Activated CD8-positive, alpha-beta memory T cell treated with anti-CD3 and anti-CD28 coated beads, Interleukin-2, amount 50 U/mL, for 48 hours (primary cell): Measurements from ENCODE around the gene FOXK2.
"Not testable (repeated sequence)": the region's sequence is repeated elsewhere in the genome, so short reads cannot be mapped to it uniquely, and the experiment has no call there.

Experiments
- DNase-seq: peaks from one replicate; pipeline ENCODE4 v3.0.0-alpha.2; 2020

Gene FOXK2

DNA sequence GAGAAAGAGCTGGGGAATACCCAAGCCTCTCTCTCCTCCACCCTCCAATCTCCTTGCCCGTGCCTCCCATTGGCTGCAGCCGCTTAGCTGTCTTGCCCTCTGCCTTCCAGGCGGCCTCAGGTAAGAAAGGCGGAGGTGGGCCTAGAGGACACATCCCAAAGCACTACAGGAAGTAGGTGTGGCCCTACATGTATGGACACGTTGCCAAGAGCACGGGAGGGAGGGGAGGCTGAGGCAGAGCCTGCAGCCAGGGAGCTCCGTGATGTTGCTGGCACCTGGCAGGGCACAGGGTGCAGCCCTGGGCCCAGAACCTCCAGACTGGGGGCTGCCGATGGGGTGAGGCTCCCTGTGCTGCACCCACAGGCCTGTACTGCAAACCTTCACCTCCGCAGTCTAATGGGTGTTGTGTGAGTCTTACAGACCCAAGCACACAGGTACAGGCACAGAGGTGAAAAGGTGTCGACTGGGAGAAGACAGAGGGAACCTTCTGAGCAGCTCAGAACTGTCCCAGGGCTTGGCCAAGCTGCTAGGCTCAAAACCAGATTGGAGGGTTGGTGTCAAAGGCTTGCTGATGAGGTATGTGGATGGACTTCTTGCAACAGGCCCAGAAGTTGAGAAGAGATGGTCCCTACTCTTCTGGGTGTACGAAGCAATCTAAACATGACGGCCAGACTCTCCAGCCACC lies 23.5 kb upstream of the FOXK2 start:
- no peak for DNase-seq

DNA sequence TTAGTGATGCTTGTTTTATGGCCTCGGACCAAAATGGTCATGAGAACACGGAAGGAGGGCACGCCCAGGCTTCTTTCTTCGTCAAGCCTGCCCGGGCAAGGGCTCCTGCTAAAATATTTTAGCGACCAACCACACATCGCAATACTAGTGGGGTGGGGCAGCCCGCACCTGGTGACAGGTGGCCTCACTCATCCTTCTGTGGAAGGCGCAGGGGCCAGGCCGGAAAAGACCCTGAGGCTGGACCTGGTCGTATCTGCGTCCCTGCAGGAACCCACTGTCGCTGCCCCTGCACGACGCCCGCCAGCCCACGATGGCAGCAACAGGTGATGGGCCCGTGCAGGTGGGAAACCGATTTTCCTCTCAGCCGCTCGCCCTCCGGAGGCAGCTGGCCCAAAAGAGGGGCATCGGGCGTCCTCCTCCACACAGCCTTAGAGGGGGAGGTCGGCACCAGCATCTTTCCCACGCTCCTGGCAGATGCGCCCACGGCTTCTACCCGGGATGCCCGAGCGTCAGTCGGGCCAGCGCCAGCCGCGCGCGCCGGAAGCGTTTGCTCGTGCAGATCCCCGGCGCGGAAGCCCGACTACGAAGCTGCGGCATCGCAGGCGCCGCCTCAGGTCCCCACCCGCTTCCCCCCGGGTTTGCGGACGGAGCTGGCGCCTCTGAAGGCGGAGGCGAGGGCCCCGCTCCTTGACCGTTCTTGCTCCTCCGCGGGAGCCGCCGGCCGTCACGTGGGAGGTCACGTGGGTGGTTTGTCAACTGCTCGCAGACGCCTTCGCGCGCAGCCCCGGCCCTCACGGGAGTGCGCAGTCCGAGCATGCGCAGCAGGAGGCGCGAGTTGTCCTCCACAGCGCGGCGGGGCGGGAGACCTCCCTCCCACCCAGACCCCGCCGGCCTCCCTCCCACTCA lies 22.8 kb upstream of the FOXK2 start:
- DNase-seq = peak; percentile 96

DNA sequence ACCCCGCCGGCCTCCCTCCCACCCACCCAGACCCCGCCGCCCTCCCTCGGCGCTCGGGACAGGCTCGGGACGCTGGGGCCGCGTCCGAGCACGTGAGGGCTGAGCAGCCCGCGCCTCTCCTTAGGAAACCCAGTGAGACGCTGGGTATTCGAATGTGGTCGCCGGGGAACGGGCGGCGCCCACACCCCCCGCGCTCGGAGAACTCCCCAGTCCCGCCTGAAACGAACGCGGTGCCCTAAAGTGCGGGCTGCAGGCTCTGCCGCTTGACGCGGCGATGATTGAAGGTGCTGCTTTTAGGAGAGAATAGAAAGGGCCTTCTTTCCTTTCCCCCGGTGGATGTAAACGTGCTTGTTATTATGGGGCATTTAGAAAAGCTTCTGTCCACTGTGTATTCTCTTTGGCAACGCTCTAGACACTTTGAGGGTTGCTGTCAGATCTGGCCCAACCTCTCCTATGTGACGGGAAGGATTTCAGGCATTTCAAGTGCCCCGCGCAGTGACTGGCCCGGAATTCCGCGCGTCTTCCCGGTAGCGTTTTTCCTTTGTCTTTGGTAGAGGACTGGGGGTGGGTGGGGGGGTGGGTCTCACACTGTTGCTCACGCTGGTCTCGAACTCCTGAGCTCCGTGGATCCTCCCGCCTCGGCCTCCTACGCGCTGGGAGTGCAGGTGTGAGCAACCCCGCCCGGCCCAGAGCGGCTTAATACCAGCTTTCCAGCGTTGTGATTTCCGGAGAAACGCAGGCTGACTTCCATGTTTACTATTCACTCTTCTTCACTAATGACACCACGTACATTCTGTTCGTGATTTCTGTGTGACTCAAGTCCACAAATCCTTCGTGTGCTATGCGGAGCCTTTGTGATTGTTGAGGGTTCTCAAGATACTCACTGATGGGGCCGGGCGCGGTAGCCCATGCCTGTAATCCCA lies 21.8 kb upstream of the FOXK2 start:
- peak; percentile 73 for DNase-seq

DNA sequence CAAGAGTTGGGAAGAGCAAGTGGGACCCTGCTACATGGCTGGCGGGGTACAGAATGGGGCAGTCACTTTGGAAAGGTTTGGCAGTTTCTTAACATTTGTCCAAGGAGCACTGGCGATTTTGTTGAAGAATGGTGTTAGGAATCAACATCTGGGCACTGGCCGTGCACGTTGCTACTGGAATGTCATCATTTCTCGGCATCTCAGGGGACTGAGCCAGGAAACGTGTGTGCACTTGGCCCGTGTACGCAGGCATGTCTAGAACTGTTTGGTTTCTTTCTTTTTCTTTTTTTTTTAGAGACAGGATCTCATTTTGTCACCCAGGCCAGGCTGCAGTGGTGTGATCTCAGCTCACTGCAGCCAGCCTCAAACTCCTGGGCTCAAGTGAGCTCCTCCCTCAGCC lies 17.3 kb upstream of the FOXK2 start:
- DNase-seq = no peak

DNA sequence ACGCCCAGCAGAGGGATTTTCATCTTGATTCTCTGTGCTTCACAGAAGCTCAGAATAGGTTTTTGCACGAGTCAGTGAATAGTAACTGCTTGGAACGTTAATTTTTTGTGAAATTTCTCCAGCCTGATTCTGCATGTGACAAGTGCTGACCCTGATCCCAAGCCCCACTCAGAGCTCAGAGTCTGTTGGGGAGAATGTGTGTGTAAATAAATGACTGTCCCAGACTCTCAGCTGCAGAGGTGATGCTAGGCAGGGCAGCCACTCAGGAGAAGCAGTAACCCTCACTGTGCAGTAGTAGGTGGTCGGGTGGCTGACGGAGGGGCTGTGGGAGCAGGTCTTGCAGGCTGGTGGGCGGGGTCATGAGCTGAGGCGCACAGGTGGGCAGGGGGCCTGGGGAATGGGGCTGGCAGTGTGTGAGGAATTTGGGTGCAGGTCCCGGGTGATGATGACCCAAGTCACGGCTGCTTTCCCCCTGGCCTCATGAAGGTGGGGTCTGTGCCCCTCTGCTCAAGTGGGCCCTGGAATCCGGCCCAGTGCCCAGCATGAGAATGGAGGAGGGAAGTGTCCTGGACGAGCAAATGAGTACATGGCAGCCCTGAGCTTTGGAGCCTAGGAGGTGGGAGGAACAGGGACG lies 16.3 kb upstream of the FOXK2 start:
- DNase-seq = no peak

DNA sequence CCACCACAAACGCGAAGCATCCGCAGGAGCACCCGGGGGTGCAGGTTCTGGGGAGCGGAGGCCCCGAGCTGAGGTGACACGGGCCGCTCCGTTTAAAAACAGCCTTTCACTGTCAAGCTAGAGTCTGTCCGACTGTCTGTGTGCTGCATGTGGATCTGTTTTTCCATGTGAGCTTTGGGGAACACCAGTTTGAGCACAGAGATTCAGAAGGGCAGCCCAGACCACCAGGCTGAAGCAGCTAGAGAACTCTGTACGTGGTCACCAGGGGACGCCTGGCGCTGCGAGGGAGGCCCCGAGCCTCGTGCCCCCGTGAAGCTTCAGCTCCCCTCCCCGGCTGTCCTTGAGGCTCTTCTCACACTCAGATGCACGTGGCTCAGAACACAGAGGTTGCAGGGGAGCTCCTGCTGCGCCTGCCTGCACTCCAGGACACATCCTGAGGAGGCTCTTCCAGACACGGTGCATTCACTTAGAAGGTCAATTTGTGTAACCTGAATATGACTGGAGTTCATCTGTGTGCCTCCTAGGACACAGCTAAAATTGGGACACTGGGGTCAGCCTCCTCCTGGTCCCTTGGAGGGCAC lies 15.7 kb upstream of the FOXK2 start:
- DNase-seq = no peak

DNA sequence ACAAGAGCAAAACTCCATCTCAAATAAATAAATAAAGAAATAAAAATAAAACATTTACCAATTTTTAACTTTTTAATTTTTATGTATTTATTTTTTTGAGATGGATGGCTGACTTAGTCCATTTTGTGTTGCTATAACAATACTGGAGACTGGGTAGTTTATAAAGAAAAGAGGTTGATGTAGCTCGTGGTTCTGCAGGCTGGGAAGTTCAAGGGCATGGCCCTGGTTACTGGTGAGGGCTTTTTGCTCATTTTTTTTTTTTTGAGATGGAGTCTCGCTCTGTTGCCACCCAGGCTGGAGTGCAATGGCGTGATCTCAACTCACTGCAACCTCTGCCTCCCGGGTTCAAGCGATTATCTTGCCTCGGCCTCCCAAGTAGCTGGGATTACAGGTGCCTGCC lies 14.2 kb upstream of the FOXK2 start:
- no peak for DNase-seq

DNA sequence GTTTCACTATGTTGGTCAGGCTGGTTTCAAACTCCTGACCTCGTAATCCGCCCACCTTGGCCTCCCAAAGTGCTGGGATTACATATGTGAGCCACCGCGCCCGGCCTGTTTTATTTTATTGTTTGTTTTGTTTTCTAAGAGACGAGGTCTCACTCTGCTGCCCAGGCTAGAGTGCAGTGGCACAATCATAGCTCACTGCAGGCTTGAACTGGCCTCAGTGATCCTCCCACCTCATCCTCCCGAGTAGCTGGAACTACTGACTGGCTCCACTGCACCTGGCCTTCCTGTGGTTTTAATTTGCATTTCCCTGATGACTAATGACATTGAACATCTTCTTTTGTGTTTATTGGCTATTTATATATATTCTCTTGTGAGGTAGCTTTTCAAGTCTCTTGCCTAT lies 13.1 kb upstream of the FOXK2 start:
- DNase-seq = peak; percentile 67

DNA sequence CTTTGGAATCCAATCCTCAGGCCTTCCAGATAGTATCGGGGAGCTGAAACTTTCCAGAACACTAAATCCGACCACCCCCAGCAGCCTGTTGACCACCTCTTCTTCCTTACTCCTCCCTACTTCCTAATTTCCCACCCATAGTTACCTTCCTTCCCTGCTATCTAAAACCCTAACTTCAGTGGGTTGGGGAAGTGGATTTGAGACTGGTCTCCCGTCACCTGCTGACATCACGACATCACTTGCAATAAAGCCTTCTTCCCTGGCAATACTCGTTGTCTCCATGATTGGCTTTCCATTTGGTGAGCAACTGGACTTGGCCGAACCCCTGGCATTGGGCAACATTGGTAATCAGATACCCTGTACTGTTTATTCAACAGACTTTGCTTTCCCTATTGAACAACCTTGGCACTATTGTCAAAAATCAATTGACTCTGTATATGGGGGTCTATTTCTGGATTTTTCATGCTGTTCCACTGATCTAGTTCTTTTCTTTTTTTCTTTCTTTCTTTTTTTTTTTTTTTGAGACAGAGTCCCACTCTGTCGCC lies 11.8 kb upstream of the FOXK2 start:
- no peak for DNase-seq

DNA sequence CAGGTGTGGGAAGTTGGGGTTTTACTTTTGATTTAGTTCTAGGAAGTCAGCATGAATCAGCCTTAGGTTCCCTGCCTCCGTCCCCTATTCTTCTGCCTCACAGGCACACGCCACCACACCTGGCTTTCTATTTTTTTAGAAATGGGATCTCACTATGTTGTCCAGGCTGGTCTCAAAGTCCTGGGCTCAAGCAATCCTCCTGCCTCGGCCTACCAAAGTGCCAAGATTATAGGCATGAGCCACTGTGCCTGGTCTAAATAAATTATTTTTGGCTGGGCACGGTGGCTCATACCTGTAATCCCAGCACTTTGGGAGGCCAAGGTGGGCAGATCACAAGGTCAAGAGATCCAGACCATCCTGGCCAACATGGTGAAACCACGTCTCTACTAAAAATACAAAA lies 7.9 kb upstream of the FOXK2 start:
- DNase-seq = not testable (repeated sequence)

DNA sequence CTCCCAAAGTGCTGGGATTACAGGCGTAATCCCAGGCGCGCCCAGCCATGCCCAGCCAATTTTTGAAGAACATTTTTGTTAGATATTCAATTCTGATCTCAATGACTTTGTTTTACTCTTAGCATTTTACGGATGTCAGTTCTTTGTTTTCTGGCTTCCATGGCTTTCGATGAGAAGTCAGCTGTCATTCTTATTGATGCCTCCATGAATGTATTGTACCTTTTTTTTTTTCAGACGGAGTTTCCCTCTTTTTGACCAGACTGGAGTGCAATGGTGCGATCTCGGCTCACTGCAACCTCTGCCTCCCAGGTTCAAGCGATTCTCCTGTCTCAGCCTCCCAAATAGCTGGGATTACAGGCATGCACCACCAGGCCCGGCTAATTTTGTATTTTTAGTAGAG lies 5.7 kb upstream of the FOXK2 start:
- DNase-seq = not testable (repeated sequence)

DNA sequence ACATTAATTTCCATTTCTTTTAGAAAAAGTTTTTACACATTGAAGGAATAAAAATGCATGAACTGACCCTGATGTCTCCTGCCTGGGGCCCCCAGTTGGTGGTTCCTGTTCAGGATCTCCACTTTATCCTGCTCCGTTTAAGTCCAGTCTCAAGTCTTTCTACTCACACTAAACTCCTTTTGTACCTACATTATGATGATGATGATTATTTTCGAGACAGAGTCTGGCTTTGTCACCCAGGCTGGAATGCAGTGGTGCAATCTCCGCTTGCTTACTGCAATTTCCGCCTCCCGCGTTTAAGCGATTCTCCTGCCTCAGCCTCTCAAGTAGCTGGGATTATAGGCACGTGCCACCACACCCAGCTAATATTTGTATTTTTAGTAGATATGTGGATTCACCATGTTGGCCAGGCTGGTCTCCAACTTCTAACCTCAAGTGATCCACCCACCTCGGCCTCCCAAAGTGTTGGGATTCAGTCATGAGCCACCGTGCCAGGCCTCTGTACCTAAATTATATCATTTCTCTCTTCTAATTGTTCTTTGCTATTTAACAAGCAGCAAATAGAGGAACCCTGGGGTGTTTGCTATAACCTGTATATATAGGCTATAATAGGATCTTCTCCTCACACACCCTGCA lies 2.2 kb upstream of the FOXK2 start:
- DNase-seq = no peak

DNA sequence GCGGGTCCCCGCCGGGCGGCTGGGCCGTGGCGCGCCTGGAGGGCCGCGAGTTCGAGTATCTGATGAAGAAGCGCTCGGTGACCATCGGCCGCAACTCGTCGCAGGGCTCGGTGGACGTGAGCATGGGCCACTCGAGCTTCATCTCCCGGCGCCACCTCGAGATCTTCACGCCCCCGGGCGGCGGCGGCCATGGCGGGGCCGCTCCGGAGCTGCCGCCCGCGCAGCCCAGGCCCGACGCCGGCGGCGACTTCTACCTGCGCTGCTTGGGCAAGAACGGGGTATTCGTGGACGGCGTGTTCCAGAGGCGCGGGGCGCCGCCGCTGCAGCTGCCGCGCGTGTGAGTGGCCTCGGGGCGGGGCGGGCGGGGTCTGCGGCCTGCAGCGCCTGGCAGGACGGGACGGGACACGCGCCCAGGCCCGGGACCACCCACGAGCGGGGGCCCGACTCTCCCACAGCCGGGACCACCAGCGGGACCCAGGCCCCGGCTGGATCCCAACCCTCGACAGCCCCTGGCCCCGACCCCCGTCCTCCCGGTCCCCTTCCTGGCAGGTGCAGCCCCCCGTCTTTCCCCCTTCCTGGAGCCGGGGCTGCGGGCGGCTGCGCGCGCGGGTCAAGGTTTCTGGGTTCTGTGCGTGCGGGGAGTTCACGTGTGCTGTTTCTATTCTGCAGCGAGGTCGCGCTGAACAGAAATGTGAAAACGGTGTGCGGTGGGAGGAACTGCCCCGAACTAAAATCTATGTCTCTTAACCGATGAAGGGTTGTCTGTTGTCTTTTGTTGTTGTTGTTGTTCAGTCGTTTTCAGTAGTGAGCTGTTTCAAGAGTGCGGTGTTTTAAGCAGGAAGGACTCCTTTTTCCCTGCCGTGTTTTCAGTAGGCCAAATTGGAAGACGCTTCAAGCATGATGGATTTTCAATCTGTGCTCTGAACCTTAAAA lies 705 bp downstream of the FOXK2 start:
- peak; percentile 76 for DNase-seq

DNA sequence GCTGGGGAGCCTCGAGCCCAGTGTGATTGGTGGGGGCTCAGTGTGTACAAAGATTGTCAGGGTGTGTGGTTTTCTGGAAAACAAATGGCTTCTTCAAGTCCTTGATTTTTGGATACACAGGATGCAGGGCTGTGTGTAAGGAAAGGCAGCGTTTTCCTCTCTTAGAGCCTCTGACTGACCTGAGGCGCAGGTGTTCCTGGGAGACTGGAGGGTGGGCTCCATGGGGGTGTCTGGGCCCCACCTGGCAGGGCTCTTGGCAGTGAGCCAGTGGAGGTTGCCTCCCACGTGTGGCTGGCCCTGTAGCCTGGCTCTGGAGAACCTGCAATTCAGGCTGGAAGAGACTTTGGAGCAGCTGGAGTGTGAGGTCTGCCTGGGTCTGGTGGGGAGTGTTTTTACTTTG lies 5.0 kb downstream of the FOXK2 start:
- no peak for DNase-seq

DNA sequence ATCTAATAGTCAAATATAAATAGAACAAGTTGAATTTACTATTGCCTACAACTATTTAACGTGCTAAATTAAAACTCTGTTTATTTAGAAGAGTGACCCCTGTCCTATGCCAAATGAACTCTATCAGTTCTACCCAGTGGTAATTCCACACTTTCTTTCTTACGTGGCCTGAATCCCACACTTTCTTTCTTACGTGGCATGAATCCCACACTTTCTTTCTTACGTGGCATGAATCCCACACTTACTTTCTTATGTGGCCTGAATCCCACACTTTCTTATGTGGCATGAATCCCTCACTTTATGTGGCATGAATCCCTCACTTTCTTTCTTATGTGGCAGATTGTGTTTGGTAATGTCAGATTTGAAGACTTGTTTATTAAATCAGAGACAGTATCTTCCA lies 6.2 kb downstream of the FOXK2 start:
- no peak for DNase-seq

DNA sequence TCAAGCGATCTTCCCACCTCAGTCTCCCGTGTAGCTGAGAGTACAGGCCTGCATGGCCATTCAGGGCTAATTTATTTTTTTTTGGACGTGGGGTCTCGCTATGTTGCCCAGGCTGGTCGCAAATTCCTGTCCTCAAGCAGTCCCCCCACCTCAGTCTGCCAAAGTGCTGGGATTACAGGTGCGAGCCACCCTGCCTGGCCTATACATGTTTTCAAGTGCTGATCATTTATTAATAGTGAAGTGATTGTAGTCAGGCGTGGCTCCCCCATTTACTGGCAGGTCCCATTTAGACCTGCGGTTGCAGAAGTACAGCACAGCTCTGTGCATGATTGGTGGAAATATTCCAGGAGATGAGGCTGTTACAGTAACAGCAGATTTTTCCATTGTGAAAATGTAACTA lies 8.4 kb downstream of the FOXK2 start:
- DNase-seq = no peak

DNA sequence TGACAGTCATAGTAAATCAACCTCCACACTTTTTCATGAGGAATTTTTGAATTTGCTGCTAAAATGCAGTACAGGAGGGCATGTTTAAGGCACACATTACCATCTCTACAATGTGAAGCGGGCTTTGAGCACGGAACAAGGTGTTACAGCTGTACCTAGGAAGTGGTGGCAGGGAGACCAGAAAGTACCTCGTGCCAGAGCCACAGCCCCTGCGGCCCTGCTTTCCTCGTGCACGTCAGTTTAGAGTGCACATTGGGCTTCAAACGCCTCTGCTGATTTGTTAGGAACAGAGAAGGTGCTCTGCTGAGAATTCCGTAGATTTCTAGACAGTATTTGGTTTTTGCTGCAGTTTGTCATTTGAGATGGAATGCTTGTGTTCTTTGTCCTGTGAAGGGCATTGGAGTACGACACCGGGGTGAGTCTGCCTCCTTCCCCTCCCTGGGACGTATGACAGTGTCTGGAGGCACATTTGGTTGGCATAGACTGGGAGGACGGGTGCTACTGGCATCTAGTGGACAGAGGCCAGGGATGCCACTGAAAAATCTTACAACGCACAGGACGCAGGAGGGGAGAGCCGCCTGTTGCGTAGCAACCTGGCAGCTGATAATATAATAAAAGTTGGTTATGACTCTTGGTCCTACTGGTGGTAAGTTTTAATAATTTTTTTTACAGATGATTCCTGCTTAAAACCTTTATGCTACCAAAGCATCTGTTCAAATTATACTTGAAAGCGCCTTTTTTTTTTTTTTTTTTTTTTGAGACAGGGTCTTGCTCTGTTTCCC lies 9.1 kb downstream of the FOXK2 start:
- DNase-seq = no peak

DNA sequence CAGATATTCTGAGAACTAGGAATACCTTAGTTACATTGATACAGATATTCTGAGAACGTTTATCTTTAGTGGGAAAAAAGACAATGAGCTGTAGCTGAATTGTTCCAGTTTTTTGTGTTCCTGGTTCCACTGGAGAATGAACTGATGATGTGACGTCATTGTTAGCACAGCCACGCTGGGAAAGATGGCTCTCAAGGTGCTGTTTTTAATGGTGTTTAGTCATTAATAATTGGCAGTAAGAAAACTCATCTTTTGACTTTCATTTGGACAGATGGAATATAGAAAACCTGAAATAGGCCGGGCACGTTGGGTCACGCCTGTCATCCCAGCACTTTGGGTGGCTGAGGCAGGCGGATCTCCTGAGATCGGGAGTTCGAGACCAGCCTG lies 10.4 kb downstream of the FOXK2 start:
- no peak for DNase-seq

DNA sequence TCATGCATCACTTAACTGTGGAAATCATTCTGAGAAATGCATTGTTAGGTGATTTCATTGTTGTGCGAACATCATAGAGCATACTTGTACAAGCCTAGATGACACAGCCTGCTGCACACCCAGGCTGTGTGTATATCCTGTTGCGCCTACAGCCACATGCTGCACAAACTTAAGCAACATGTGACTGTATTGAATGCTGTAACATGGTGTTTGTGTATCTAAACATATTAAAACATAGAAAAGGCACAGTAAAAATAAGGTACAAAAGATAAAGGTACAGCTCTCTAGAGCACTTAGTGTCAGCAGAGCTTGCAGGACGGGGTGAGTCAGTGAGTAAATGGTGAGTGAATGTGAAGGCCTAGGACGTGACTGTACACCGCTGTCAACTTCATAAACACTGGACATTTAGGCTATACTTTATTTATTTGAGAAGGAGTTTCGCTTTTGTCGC lies 11.9 kb downstream of the FOXK2 start:
- no peak for DNase-seq

DNA sequence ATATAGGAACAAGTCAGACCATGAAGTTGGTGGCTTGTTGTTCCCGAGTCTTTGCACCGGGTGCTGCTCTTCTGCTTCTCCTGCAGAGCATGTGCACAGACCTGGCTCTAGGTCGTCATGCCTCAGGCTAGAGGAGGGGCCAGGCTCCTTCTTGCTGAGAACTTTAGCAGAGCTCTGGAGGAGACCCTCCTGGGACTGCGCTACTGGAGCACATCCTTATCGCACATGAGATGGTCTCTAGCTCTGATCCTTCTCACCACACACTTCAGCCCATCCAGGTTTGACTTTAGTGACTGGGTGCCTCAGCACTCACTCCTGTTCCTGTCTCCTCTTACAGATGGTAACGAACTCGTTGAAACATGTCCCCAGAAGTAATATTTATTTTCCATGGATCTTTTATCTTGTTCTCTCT lies 14.9 kb downstream of the FOXK2 start:
- no peak for DNase-seq
